H1 (cell line): Measurements from ENCODE around the gene PLB1. TPM values are rescaled to one million over a fixed set of nuclear protein-coding genes. Genes with fewer than 3 reads are reported as not detected.

Experiments used
- ATF2 ChIP-seq: IDR thresholded peaks from 2 replicates; pipeline ENCODE4 v1.6.1; 2012; ENCODE audit warnings: low read length, inconsistent platforms
- EGR1 ChIP-seq: IDR thresholded peaks from 2 replicates; pipeline ENCODE4 v1.6.1; 2011; ENCODE audit warnings: low read depth, low read length, borderline replicate concordance
- JUN ChIP-seq: IDR thresholded peaks from 2 replicates; pipeline ENCODE4 v1.6.1; 2011; ENCODE audit warnings: low read depth, mild to moderate bottlenecking, improper control_type of control experiment, low read length
- RFX5 ChIP-seq: IDR thresholded peaks from 2 replicates; pipeline ENCODE4 v1.6.1; 2011; ENCODE audit warnings: low read depth, low read length, improper control_type of control experiment, borderline replicate concordance
- polyA plus RNA-seq, 7 experiments: library from polyadenylated mRNA; depleted of rRNA in 3 of 7; stranded (reverse) in 5 of 7; unstranded in 2 of 7; fragments of >200 nt in 5 of 7; fragments of 200-250 nt in 2 of 7; gene quantifications; 1 replicate in 5 of 7; 2 replicates in 1 of 7; 4 replicates in 1 of 7; pipeline versions ENCODE4 v1.2.1 to v1.2.3, GENCODE V29; 2011 to 2013; ENCODE audit warnings: missing spikeins in 2 of 7, mixed read lengths in 2 of 7
- total RNA-seq: library from RNA; stranded (reverse); fragmentation: NEBNext Ultra II Directional; extraction: Animal tissue kit (Norgen Biotek cat#: 25700); gene quantifications from 2 replicates; pipeline ENCODE4 v1.2.1, GENCODE V29; 2021

The PLB1 gene
- total and polyA plus RNA-seq, 2 of the 8 experiments (the other 6 are each of a cell fraction or from before 2014, with no cell fraction given), result 0.20 to 0.36 TPM

- TF ChIP-seq ATF2, result no peak
- no peak for TF ChIP-seq EGR1
- no peak for TF ChIP-seq JUN
- no peak for TF ChIP-seq RFX5
These were observed 122.6 kb downstream of the PLB1 start (continued) for GRCh38 chr2:28618221-28619141.
